K562 (cell line): ENCODE data around the gene CCL22. TPM values are rescaled to one million over a fixed set of nuclear protein-coding genes. Genes with fewer than 3 reads are reported as not detected.
"Not testable (repeated sequence)": the region's sequence is repeated elsewhere in the genome, so short reads cannot be mapped to it uniquely, and the experiment has no call there.

Experiments used
- ATAC-seq: fragments of 200-7000 bp; cut with Tn5 transposase; 3 replicates; pipeline ENCODE4 v1.9.1; 2020; ENCODE audit warnings: moderate library complexity
- BruUV-seq: library from RNA; stranded (reverse); fragments of 400-500 nt; replicated peaks from 2 replicates; lab custom pipeline; 2021; lab: Mats Ljungman, UMichigan
- CTCF ChIA-PET: fragments of 300-600 bp; formaldehyde crosslinking; extraction: SDS; loops from one replicate; lab custom pipeline; 2021; ENCODE audit warnings: low intra/inter-chr PET ratio; lab: Yijun Ruan, JAX
- POLR2A ChIA-PET: fragments of 300-600, 350-650 bp; sonication (Branson Sonifier 250); formaldehyde crosslinking; extraction: SDS; loops from one replicate; lab custom pipeline; 2021; ENCODE audit warnings: antibody characterized with exemption, inconsistent platforms; lab: Yijun Ruan, JAX
- DNase-seq, 4 experiments: peaks; one replicate each; pipeline versions ENCODE4 v3.0.0 to v3.0.0-alpha.2; 2011 to 2018; ENCODE audit warnings: low spot score in 3 of 4, mixed read lengths in 3 of 4; ENCODE audit errors: extremely low read depth in 1 of 4
- FAIRE-seq: peaks from 2 replicates; lab custom pipeline; 2011; peaks lifted over from hg19 to GRCh38; lab: Jason Lieb, UNC
- H2AFZ ChIP-seq: 2 replicates; pipeline ENCODE4 v1.6.0; 2011; ENCODE audit warnings: low read depth, low read length, control low read depth, inconsistent platforms
- H3K27ac ChIP-seq: fragments of 200-600 bp; 3 replicates; pipeline ENCODE4 v1.8.0; 2011; ENCODE audit warnings: low read depth, mild to moderate bottlenecking, control low read depth, inconsistent platforms, low read length, moderate library complexity, mixed read lengths; ENCODE audit errors: extremely low read depth
- H3K27me3 ChIP-seq, 2 experiments: fragments of 300-600 bp in 1 of 2; 2 replicates in 1 of 2; 3 replicates in 1 of 2; pipeline versions ENCODE4 v1.6.0 to v1.8.0; 2011; ENCODE audit warnings: inconsistent platforms in 2 of 2, low read length in 2 of 2, mild to moderate bottlenecking in 1 of 2, mixed read lengths in 1 of 2, moderate library complexity in 1 of 2; ENCODE audit not compliant: control insufficient read depth in 2 of 2, insufficient read depth in 2 of 2
- H3K36me3 ChIP-seq: fragments of 300-600 bp; 3 replicates; pipeline ENCODE4 v1.8.0; 2011; ENCODE audit warnings: mild to moderate bottlenecking, low read length, inconsistent platforms; ENCODE audit not compliant: control insufficient read depth, insufficient read depth
- H3K4me1 ChIP-seq, 2 experiments: fragments of 200-600 bp in 1 of 2; replicated peaks in 1 of 2; 2 replicates in 1 of 2; 3 replicates in 1 of 2; pipeline versions ENCODE4 v1.5.1 to v1.8.0; 2011; ENCODE audit warnings: inconsistent platforms in 2 of 2, low read length in 2 of 2, mild to moderate bottlenecking in 1 of 2, mixed read lengths in 1 of 2, moderate library complexity in 1 of 2; ENCODE audit not compliant: control insufficient read depth in 2 of 2, insufficient read depth in 2 of 2
- H3K4me2 ChIP-seq: 2 replicates; pipeline ENCODE4 v1.6.1; 2011; ENCODE audit warnings: low read length, control low read depth, inconsistent platforms, mixed read lengths; ENCODE audit not compliant: insufficient read depth
- H3K4me3 ChIP-seq: fragments of 200-600 bp; sonication (generic), shearing (Covaris generic); 2 replicates; pipeline ENCODE4 v1.5.1; 2016; ENCODE audit warnings: control low read depth, inconsistent platforms
- H3K79me2 ChIP-seq: fragments of 200-600 bp; 3 replicates; pipeline ENCODE4 v1.8.0; 2011; ENCODE audit warnings: low read length, inconsistent platforms; ENCODE audit not compliant: control insufficient read depth, insufficient read depth
- H3K9ac ChIP-seq, 2 experiments: 2 replicates each; pipeline versions ENCODE4 v1.6.0 to v1.6.1; 2011; ENCODE audit warnings: low read depth in 2 of 2, low read length in 2 of 2, control low read depth in 1 of 2, inconsistent platforms in 1 of 2, mild to moderate bottlenecking in 1 of 2, mixed read lengths in 1 of 2; ENCODE audit not compliant: insufficient read depth in 1 of 2
- H3K9me1 ChIP-seq: one replicate; pipeline ENCODE4 v1.6.0; 2011; ENCODE audit warnings: inconsistent platforms, mild to moderate bottlenecking, low read length, moderate library complexity; ENCODE audit not compliant: control insufficient read depth, insufficient read depth
- H3K9me3 ChIP-seq: replicated peaks from 2 replicates; pipeline ENCODE4 v1.5.1; 2011; ENCODE audit warnings: low read depth, low read length, inconsistent platforms; ENCODE audit not compliant: control insufficient read depth, insufficient read depth
- H4K20me1 ChIP-seq: replicated peaks from 2 replicates; pipeline ENCODE4 v1.6.1; 2011; ENCODE audit warnings: low read length, inconsistent platforms, mixed read lengths; ENCODE audit not compliant: control insufficient read depth, insufficient read depth
- EGR1 ChIP-seq: fragments of 450-650 bp; conservative IDR thresholded peaks from 2 replicates; pipeline ENCODE4 v1.6.1; 2017; ENCODE audit warnings: mild to moderate bottlenecking
- U2AF2 ChIP-seq: fragments of 200-400 bp; formaldehyde crosslinking; optimal IDR thresholded peaks from 2 replicates; pipeline ENCODE3; 2017; ENCODE audit warnings: low read depth, mild to moderate bottlenecking, low read length
- ZNF384 ChIP-seq: IDR thresholded peaks from 2 replicates; pipeline ENCODE4 v1.6.1; 2012; ENCODE audit warnings: low read depth, low read length, improper control_type of control experiment
- ZNF699 ChIP-seq: fragments of 250-450 bp; sonication (Bioruptor Pico); IDR thresholded peaks from 2 replicates; pipeline ENCODE4 v1.8.0; 2021; ENCODE audit warnings: mild to moderate bottlenecking, moderate library complexity; ENCODE audit not compliant: insufficient replicate concordance
- WGBS: fragments of 100-300 bp; shearing (Covaris generic); methylation state at CpG from one replicate; pipeline ENCODE4 v1.1.6; 2016; ENCODE audit warnings: low coverage, mixed read lengths; ENCODE audit not compliant: insufficient coverage; ENCODE audit errors: missing lambda C conversion rate; 5-methylcytosine and 5-hydroxymethylcytosine counted together
- in situ Hi-C: fragments of 300-500 bp; cut with MboI; formaldehyde crosslinking; loops from 4 replicates; pipeline ENCODE4 v1.15.0; 2018; ENCODE audit warnings: inconsistent platforms, mixed read lengths
- intact Hi-C: fragments of 100-400 bp; cut with micrococcal nuclease; formaldehyde crosslinking; loops from 2 replicates; pipeline ENCODE4 v1.14.2; 2022
- polyA plus RNA-seq, 8 experiments: library from polyadenylated mRNA; depleted of rRNA in 4 of 8; stranded (reverse) in 5 of 8; unstranded in 3 of 8; fragments of >200 nt; fragmentation: Nextera tagmentation in 2 of 8; fragmentation: Illumina TruSeq in 1 of 8; extraction: Ambion mirVana in 2 of 8; extraction: Trizol in 1 of 8; gene quantifications; 2 replicates each; pipeline versions ENCODE4 v1.2.1 to v1.2.3, GENCODE V29; 2011 to 2014; ENCODE audit warnings: inconsistent platforms in 1 of 8, missing spikeins in 1 of 8
- total RNA-seq, 7 experiments: library from RNA; depleted of rRNA in 6 of 7; stranded (reverse); fragments of >200 nt in 6 of 7; fragmentation: Illumina TruSeq in 2 of 7; extraction: Trizol in 2 of 7; gene quantifications; 2 replicates each; pipeline versions ENCODE4 v1.2.1 to v1.2.3, GENCODE V29; 2011 to 2021; ENCODE audit warnings: low replicate concordance in 1 of 7
- TF ChIP-seq, protein P1 (sequence below), 3 experiments: fragments of 200-800 bp in 1 of 3; sonication (Bioruptor generic) in 1 of 3; sonication (generic) in 1 of 3; formaldehyde crosslinking in 1 of 3; IDR thresholded peaks; 2 replicates each; pipeline versions ENCODE4 v1.6.1 to v1.8.0; 2016 to 2022; ENCODE audit warnings: mild to moderate bottlenecking in 2 of 3, missing compliant biosample characterization in 2 of 3, missing genetic modification characterization in 2 of 3, missing genetic modification reagents in 1 of 3

CCL22 gene
- total and polyA plus RNA-seq, 9 of the 15 experiments (the other 6 are each of a cell fraction or from before 2014, with no cell fraction given), result 0.04 to 0.29 (median 0.06) TPM; not detected in 5

DNA sequence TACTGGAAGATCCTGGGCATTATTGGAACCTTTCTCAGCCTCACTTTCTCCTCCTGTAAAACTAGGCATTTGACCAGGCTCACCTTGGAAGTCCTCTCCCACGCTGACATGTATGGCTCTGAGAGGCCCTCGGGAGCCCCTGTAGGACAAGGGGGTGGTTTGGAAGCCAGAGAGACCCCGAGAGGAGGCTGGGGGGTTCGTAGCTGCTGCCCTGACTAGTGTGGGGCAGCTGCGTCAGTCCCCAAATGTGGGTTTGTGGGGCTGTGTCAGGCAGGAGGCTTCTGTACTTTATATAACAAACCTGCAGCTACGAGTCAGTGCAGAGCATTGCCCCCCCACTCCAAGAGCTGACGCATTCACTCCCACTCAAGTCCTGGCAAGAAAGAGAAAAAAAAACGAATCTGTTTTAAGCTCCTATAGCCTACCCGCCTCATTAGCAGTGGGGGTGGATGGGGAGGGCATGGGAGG lies 15.5 kb downstream of the CCL22 start:
- Histone ChIP-seq H3K9me1 (no peaks in the 10 kb centered on the region), H3K4me3 (no peak overlapping the region), H3K9me3 (no peaks in the 10 kb centered on the region), H3K36me3 (no peaks in the 10 kb centered on the region), H3K4me2 (no peak overlapping the region), H3K27ac (no peak overlapping the region), H2AFZ (no peak overlapping the region), H3K79me2 (no peaks in the 10 kb centered on the region), H3K9ac (no peak overlapping the region), H4K20me1 (no peaks in the 10 kb centered on the region), H3K4me1 (peaks cover 0 to 7% of the 10 kb centered on the region in 2 experiments; a peak in 2 of 5 replicates), H3K27me3 (peaks cover 7 to 48% of the 10 kb centered on the region in 2 experiments)
- TF ChIP-seq, protein P1, sequence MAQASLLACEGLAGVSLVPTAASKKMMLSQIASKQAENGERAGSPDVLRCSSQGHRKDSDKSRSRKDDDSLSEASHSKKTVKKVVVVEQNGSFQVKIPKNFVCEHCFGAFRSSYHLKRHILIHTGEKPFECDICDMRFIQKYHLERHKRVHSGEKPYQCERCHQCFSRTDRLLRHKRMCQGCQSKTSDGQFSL (CRISPR knock-in tag; IDR thresholded peaks at IDR 0.05), result peak; percentile 57; the same call in 1 of the 2 replicates
- TF ChIP-seq, protein P1 (tag; IDR thresholded peaks at IDR 0.05), result no peak
- TF ChIP-seq ZNF699, result no peak
- TF ChIP-seq EGR1, result peak; percentile 30; the same call in 1 of the 2 replicates
- 0 out of 2 replicates have a peak, but pooled peaks have one; percentile 15 for TF ChIP-seq ZNF384
- TF ChIP-seq U2AF2, result no peak
- DNase-seq (no peak), ATAC-seq (no peak), FAIRE-seq (peak; percentile 15)
- in situ Hi-C loops, result no loop called here
- POLR2A ChIA-PET, result no interaction called here
- WGBS, result 5% methylated on average over 9 of the region's 9 CpGs
- intact Hi-C loops, result no loop called here
- no TSS peak for BruUV-seq
- CTCF ChIA-PET, result no interaction called here

DNA sequence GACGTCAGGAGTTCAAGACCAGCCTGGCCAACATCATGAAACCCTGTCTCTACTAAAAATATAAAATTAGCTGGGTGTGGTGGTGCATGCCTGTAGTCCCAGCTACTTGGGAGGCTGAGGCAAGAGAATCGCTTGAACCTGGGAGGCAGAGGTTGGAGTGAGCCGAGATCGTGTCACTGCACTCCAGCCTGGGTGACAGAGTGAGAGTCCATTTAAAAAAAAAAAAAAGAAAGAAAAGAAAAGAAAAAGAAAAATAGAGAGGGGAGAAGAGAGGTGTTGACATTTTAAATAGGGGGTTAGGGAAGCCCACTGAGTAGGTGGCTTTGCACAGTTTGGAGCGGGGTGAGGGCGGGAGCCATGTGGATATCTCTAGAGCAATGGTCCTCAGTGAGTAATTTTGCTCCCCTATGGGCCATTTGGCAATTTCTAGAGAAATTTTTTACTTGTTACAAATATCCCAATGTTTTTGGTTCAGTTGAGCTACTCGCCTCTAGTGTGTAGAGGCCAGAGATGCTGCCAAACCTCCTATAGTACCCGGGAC lies 16.4 kb downstream of the CCL22 start:
- H3K36me3 ChIP-seq, FAIRE-seq, CTCF ChIA-PET, H3K9me1 ChIP-seq, H3K4me3 ChIP-seq, ATAC-seq, POLR2A ChIA-PET, H3K4me1 ChIP-seq, H2AFZ ChIP-seq, H3K4me2 ChIP-seq, H3K9ac ChIP-seq, H3K9me3 ChIP-seq, H4K20me1 ChIP-seq, H3K27ac ChIP-seq, DNase-seq, BruUV-seq, H3K79me2 ChIP-seq, intact Hi-C loops, in situ Hi-C loops: not testable (repeated sequence)
- peaks cover 2 to 49% of the 10 kb centered on the region in 2 experiments; a peak in 4 of 5 replicates for H3K27me3 ChIP-seq
- WGBS, result 2% methylated on average over 8 of the region's 8 CpGs
